Fibroblast of lung (primary cell): ENCODE results near the gene GEN1.

Source experiments
- CTCF ChIP-seq, 2 donors: IDR thresholded peaks in 1 of 2; conservative IDR thresholded peaks in 1 of 2; 1 replicate in 1 of 2; 2 replicates in 1 of 2; pipeline ENCODE4 v1.5.1; 2011 to 2012; ENCODE audit warnings: low read length in 2 of 2, control low read depth in 1 of 2, inconsistent platforms in 1 of 2, low read depth in 1 of 2, mild to moderate bottlenecking in 1 of 2
- EZH2 ChIP-seq: IDR thresholded peaks from 2 replicates; pipeline ENCODE4 v1.5.1; 2012; ENCODE audit warnings: low read length, control low read depth, mild to moderate bottlenecking; ENCODE audit errors: missing control alignments

DNA sequence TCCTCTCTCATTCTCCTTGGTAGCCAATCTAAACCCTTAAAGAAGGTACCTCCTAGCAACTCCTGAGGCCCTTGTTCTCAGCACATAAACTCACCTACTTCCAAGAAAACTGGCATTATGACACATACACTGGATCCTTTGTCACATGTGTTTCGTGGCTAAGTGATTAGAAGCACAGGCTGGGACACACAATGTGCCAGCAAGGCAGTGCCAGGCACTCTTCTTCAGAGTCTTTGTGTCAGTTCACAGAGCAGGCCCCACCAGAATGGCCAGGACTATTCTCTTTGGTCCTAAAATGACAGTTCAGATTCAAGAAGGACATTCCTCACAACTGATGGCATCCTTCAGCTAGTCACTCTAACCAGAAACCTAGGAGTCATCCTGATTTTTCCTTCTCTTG is 40.6 kb upstream of the GEN1 start:
- no peak for TF ChIP-seq EZH2
- no peak for TF ChIP-seq CTCF (conservative IDR thresholded peaks at IDR 0.05 in 1 of 2, IDR thresholded peaks at IDR 0.05 in 1 of 2; ENCODE audit: low read depth in 1 of 2, low read length in 2 of 2)
